HG03378 (cell line): ENCODE results near the gene STMN3.
"Not testable (repeated sequence)": the region's sequence is repeated elsewhere in the genome, so short reads cannot be mapped to it uniquely, and the experiment has no call there.

Experiments
- ATAC-seq: cut with Tn5 transposase; IDR thresholded peaks from one replicate; pipeline ENCODE4 v1.9.1; 2021; ENCODE audit warnings: mild to moderate bottlenecking, moderate library complexity; ENCODE audit not compliant: unreplicated experiment

STMN3 gene

GRCh38 chr20:63657937-63658748, 4.9 kb upstream of the STMN3 start, which contains the start of gene RTEL1:
RTEL1 (plus strand) TSS chr20:63658312; CDS start chr20:63659403, 1,091 bp downstream.
- peak; percentile 71 for ATAC-seq

DNA sequence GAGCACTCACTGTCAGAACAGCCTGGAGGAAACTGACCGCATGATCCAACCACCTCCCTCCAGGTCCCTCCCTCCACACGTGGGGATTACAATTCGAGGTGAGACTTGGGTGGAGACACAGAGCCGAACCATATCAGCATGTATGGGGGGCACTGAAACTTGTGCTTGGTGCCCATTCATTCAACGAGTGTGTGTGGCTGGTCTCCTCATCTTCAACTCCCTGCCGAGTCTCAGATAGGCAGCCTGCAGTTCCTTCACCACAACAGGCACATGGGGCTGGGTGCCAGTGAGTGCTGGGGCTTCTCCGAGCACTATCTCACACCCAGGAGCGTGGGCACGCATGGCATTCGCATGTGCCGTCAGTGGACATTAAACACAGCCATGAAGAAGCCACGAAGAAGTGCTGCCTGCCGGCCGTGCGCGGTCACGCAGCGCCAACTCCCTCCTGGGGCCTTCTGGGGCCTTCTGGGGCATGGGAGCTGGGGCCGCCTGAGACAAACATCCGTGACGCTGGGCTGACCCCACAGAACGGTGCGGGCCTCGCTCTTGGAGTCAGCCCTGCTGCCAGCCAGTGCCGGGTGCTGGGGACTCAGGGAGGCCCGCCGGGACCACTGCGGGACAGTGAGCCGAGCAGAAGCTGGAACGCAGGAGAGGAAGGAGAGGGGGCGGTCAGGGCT, 4.2 kb upstream of the STMN3 start:
- no peak for ATAC-seq

DNA sequence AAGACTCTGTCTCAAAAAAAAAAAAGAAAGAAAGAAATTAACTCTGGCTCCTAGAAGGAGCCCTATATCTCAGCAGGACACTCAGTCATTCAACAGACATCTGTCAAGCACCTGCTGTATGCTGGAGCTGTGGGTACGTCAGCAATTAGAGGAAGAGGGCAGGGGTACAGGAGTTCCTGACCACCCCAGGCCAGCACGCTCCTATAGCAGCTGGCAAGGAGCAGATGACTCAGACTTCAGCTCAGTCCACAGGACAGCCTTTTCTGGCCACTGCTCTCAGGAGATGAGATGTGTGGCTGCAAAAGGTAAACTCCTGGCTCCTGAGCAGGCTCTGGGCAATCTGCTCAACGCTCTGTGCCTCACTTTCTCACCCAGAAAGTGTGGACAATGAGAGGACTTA, 3.2 kb upstream of the STMN3 start:
- no peak for ATAC-seq

- no peak for ATAC-seq
Observed at GRCh38 chr20:63655249-63655648, 2.0 kb upstream of the STMN3 start.

DNA sequence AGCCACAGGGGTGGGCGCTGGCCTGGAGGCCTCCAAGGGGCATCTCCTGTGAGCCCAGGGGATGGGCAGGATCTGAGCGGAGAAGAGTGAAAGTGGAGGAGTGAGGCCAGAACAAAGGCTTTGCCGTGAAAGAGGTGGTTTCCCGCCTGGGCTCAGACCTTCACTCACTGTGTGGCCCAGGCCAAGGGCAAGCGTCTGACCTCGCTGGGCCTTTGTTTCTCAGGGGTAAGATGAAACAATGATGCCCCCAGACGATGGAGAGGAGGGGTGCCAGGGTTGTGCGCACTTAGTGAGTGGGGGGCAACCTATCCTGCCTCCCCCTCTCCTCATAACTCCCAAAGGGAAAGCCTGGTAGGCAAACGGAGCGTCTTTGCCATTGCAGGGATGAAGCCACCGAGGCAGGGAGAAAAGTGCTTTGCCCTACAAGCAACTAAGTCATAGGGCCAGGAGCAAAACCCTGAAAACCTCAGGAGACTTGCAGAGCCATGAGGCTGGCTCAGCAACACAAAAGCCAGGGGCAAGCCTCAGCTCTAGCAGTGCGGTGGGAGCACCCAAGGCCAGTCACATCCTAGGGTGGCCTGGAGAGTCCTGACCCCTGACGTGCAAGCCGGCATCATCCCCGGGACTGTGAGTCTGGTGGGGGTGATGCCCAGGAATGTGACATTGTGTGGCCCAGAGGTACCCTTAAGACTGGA, 897 bp upstream of the STMN3 start:
- no peak for ATAC-seq

GRCh38 chr20:63652192-63652980, 838 bp downstream of the STMN3 start:
- ATAC-seq, result no peak

DNA sequence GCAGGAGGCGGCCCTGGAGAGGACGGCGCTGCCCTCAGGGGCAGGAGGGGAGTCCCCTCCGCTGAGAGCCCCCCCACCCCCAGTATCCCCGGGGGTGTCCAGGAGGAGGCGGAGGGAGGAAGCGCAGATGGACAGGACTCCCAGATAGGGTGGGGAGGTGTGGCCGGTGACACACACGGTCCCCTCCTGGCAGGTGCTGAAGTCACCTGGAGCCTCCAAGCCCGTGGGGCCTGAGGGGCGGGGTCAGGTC, 1.4 kb downstream of the STMN3 start:
- ATAC-seq, result no peak

DNA sequence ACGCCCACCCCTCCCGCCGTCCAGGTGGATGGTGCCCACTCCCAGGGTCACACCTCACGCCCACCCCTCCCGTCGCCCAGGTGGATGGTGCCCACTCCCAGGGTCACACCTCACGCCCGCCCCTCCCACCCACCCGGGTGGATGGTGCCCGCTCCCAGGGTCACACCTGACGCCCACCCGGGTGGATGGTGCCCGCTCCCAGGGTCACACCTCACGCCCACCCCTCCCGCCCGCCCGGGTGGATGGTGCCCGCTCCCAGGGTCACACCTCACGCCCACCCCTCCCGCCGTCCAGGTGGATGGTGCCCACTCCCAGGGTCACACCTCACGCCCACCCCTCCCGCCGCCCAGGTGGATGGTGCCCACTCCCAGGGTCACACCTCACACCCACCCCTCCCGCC, 2.7 kb downstream of the STMN3 start:
- not testable (repeated sequence) for ATAC-seq

DNA sequence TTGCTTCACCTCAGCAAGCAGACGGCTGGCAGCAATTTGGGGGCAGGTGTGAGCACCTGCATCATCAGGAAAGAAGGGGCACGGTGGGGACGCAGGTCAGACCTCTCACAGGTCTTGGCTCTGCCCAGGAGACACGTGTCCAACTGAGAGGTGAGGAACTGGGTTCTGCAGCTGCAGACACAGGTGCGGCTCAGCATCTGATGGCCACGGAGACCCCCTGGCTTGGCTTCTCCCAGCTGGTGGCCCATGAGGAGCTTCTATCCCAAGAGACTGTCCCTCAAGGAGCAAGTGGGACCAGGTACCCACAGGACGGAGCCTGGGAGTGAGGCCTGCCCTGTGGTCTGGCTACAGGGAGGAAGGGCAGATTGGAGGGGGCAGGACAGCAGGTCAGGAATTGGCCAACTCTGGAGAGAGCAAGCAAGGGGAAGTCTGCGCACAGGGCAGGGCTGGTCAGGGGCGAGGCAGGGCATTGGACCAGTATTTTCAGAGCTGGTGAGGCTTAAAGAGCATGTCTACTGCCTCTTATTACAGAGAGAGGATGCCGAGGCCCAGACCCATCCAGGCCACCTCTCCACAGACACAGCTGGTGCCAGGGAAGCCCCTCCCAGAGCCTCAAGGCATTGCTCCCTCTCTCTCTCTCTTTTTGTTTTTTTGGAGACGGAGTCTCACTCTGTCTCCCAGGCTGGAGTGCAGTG, 4.2 kb downstream of the STMN3 start:
- no peak for ATAC-seq

DNA sequence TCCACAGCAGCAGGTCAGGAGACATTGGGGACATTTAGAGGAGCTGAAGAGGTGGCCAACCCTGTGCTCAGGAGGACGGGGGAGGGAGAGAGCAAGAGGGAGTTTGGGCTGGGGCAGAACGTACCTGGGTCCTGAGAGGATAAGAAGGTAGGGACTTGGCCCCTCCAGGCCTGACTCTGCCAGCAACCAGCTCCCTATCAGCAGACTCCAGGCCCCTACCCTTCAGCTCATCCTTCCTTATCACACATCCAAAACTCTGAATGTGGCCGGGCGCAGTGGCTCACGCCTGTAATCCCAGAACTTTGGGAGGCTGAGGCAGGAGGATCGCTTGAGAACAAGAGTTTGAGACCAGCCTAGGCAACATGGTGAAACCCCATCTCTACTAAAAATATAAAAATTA, 5.0 kb downstream of the STMN3 start:
- ATAC-seq, result no peak

- ATAC-seq, result no peak
Observed at GRCh38 chr20:63645218-63645617, 8.0 kb downstream of the STMN3 start.

DNA sequence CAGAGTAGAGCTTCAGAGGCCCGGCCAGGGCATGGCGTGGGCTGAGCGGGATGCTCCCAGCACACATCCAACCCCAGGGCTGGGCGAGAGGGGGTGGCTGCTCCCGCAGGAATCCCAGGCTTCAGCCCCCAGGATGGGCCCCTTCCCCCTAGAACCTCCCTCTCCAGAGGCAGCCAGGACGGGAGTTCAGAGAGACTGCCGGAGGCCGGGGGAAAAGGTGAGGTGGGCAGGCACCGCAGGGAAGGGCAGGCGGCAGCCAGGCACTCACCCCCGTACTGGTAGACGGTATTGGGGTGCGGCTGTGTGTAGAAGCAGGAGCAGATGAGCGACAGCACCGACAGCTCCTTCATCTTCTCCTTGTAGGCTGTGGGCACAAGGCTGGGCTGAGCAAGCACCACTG, 9.3 kb downstream of the STMN3 start:
- ATAC-seq, result no peak

GRCh38 chr20:63643499-63643898, 9.7 kb downstream of the STMN3 start:
- ATAC-seq, result no peak

DNA sequence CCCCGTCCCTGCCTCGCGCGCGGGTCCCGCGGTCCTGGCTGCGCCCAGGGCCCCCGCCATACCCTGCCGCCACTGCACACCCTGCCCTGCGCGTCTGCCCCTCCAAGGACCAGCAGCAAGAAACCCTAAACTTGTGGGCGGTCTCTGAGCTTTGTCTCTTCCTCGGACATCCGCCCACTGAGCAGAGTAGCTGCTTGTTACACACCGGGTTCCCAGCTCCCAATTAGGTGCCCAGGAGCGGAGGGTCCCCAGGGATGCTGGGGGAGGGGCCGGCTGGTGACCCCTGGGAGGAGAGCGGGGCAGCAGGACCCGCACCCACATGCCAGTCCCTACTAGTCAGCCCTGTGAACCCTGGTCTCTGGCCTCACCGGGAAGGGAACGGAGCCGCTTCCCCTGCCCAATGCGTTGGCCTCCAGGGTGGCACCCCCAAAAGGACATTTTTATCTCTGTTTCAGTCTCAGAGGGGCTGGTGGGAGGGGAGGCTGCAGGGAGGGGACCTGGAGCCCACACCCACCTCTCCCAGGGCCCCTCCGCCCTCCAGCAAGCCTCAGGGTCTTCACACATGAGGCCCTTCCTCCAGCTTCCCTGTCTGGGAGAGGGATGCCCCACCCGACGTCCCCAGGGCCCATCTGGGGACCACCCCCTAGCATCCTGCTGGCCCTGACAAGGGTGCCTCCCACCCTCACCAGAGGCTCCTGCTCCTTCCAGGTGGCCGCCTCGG, 10.5 kb downstream of the STMN3 start:
- ATAC-seq, result no peak

DNA sequence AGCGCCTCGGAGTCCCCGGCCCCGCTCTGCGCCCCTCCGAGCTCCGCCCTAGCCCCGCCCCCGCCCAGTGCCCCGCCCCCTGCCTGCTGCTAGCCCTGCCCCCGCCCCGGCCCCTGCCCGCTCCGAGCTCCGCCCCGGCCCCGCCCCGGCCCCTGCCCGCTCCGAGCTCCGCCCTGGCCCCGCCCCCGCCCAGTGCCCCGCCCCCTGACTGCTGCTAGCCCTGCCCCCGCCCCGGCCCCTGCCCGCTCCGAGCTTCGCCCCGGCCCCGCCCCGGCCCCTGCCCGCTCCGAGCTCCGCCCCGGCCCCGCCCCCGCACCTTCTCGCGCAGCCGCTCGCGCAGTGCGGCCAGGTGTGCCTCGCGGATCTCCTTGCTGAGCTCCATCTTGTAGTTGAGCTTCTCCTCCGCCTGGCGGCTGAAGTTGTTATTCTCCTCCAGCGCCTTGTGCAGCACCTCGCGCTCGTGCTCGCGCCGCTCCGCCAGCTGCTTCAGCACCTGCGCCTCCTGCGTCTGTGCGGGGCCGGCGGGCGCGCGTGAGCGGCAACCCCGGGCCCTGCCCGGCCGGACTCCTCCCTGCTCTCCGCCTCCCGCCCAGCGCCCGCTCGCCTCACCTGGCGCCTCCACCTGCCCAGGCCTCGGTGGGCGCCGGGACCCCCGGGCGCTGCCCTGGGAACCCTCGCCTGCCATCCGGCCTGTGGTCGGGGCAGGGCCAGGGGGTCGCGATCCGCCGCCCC, 11.3 kb downstream of the STMN3 start:
- peak; percentile 68 for ATAC-seq

DNA sequence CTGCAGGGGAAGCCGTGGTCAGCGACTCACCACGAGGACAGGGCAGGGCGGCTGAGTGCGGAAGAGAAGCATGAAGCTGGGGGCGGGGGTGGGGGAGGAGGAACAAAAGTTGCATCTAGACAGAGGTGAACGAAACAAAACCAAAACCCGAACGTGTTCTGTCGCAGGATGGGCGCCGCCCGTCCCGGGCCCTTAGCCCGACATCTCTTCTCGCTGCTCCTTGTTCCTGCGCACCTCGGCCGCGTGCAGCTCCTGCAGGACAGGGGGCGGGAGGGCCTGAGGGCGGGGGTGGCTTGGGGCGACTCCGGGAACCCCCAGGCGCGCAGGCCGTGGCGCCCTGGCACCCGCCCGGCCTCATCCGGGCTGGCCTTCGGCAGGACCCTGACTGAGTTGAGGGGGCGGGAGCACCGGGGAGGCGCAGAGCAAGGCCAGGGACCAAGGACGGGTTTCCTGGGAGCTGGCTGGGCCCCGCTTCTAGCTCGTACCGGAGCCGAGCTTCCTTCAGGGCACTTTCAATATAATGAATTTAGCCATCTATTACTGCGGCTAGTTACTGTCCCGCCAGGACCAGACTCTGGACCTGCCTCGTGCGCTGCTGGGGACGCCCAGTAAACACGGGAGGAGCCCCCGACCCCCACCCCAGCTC, 12.0 kb downstream of the STMN3 start:
- ATAC-seq, result no peak

- ATAC-seq, result not testable (repeated sequence)
Observed at GRCh38 chr20:63640686-63641085, 12.5 kb downstream of the STMN3 start.

GRCh38 chr20:63640086-63640485, 13.1 kb downstream of the STMN3 start:
- ATAC-seq, result no peak
